NCI-H128 (cell line): ENCODE results near the gene FN3K.

Source experiments
- DNase-seq: peaks from one replicate; lab custom pipeline; 2025; ENCODE audit not compliant: unreplicated experiment; lab: John Stamatoyannopoulos, UW

Gene FN3K

DNA sequence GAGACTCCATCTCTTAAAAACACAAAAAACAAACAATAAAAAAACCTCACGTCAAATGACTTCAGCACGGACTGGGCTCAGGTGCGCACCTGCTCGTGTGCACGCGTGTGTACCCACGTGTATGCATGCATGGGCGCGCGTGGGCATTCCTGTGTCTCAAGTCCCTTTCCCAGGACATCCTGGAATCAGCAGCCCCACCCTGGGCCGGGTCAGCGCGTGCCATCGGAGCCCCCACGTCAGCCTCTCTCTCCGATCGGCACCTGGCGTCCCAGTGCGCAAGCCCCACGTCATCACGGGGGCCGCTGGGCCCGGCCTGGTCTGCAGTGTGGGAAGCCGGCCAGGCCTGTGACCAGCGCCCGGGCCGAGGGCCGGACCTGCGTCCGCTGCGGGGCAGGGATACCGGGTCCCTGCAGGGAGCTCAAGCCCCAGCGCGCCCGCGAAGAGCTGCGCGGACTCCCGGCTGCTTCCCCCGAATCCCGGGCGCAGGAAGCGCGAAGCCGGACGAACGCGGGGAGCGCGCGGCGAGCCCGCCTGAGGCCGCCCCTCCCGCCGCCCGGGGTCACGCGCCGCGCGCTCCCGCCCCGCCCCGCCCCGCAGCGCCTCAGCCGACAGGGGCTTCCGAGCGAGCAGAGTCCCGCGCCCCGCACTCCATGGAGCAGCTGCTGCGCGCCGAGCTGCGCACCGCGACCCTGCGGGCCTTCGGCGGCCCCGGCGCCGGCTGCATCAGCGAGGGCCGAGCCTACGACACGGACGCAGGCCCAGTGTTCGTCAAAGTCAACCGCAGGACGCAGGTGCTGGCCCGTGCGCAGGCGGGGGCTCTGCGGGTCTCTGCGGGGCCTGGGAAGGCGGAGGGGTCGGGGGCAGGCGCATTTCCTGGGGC, at the start of gene FN3K:
Gene FN3K (plus strand): TSS at position 629 of the 880 bp plus-strand sequence. CDS start 22 bp downstream, at position 651.
- no peak for DNase-seq

DNA sequence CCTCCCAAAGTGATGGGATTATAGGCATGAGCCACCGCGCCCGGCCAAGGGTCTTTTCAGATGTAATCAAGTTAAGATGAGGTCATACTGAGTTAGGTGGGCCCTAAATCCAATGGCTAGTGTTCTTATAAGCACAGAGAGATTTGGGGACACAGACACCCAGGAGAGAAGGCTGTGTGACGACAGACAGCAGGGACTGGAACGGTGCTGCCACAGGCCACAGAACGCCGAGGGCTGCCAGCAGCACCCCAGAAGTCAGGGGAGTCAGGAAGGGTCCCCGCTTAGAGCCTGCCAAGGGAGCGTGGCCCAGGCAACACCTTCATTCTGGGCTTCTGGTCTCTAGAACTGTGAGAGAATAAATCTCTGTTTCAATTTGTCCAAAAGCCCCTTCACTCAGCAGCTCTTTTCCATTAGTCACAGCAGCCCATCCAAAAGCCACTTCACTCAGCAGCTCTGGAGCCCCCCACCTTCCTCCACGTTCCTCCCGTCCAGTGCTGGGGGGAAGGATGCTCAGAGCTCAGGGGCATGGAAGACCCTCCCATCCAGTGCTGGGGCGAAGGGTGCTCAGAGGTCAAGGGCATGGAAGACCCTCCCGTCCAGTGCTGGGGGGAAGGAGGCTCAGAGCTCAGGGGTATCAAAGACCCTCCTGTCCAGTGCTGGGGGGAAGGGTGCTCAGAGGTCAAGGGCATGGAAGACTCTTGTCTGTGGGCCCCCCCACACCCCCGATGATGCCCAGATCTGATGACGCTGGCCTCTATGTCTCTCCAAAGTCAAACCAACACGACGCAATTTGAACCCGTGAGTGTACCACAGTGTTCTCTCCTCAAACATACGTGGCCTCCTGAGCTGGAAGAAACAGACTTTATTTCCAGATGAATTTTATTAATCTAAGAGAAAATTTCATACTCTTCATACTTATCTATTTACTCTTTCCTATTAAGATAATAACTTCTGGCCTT, 48.8 kb upstream of the FN3K start:
- no peak for DNase-seq

DNA sequence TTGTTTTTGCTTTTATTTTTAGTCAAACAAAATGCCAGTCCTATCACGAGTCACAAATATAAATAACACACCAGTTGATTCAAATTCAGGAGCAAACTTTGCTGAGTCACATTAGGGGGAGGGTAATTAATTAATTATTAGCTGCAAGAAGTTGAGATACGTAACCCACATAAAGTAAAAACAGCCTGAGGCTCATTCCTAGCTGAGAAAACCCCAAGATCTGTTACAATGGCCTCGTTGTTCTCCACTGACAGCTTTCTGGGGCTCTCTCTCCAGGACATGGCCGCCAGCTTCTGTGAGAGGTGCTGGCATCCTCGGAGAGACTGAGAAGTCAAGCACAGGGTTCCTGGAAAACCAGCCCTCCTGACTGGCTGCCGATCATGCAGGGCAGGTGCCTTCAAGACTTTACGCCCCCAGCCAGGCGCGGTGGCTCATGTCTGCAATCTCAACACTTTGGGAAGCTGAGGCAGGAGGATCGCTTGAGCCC, 48.0 kb upstream of the FN3K start:
- DNase-seq: no peak

DNA sequence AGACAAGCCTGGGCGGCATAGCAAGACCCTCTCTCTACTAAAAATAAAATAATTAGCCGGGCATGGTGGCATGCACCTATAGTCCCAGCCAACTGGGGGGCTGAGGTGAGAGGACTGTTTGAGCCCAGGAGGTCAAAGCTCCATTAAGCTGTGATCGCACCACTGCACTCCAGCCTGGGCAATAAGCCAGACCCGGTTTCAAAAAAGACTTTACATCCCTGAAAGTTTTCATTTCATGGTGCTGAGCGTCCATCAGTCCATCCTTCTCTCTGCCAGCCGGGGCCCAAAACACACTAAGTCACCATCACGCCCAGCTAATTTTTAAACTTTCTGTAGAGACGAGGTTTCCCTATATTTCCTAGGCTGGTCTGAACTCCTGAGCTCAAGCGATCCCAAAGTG, 47.5 kb upstream of the FN3K start:
- no peak for DNase-seq

DNA sequence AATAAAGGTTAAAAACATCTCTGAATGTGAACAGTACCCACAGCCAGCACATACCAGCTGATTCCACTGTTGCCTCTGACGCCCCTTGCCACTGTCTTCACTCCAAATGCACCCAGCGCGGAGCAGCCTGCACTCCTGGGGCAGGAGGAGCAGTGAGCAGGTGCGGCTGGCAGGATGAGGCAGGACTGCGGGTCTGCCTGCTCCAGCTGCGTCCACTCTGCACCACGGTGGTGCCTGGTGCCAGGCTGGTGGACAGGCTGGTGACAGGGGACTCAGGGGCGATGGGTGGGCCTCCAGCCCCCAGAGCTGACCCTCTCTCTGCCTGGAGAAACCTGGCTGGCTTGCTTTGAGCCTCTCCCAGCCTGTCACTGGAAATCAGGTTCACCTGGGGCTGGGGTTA, 46.3 kb upstream of the FN3K start:
- no peak for DNase-seq

DNA sequence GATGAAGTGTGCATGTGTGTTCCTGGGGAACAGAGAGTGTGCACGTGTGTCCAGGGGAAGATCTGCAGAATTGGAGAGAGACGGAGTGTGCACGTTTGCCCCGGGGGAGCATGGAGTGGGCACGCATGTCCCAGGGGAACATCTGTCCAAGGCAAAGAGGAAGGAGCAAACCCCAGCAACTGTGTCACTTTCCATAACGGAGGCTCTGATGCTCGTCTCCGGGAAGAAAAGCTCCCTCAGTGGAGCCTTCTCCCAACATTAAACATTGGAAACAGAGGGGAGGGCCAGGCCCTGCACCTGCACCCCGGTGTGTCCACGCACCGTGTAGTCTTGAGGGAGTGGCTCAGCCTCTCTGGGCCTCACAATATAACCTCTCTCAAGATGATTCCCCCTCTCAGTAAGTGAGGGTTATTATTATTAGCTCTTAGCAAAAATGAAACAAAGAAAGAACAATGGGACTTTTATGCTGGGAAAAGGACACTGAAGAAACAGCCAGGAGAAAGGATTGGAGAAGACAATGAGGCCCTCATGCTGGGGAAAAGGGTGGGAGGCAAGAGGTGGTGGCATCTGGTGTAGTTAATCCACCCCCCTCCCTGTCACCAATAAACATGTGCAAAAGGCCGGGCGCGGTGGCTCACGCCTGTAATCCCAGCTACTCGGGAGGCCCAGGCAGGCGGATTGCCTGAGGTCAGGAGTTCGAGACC, 44.5 kb upstream of the FN3K start:
- no peak for DNase-seq

DNA sequence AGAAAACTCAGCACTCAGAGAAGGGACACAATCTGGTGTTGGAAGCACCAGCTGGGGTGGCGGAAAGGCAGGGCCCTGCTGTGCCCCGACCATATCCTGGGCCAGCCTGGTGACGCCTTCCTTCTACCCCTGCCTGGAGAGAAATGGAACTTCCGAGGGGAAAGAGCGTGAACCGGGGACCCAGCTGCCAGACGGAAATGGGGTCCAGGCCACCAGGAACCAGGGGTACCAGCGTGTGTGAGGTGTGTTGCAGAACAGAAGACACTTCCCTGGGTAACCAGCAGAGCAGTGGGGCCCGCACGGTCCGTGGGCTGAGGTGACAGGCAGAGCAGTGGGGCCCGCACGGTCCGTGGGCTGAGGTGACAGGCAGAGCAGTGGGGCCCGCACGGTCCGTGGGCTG, 43.7 kb upstream of the FN3K start:
- DNase-seq: no peak

DNA sequence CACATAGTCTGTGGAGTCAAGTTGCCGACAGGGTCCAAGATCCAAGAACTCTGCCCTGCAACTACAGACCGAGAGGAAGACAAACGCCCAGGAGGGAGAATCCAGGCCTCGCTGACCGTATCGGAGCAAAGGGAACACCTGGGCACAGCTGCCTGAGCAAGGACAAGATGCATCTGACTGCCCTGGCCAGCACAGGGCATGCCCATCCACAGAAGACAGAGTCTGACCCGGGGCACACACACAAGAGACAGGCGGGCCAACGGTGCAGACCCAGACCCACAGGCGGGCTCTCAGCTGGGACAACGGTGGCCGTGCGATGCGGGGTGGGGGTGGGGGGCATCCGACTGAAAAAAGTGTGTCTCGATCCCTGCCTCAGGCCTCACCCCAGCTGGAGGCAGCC, 43.1 kb upstream of the FN3K start:
- DNase-seq: no peak

DNA sequence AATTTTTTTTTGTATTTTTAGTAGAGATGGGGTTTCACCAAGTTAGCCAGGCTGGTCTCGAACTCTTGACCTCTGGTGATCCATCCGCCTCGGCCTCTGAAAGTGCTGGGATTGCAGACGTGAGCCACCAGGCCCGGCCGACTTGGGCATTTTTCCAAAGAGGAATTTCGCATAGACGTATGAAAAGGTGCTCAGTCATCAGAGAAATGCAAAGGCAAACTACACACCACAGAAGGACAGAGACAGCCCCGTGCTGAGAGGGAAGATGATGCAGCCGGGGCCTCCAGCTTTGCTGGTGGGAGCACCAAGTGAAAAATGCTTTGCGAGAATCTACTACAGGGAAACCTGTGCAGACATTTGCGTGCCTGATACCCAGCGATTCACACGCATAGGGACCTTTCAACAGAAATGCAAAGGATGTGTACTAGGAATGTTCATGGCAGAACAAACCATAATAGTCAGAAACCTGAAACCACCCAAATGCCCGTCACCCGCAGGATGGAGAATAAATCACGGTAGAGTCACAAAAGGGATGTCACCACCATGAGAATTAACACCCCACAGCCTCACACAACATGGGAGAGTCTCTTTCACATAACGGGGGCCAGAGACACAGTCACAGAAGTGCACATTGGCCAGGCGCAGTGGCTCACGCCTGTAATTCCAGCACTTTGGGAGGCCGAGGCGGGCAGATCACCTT, 42.1 kb upstream of the FN3K start:
- DNase-seq: no peak

DNA sequence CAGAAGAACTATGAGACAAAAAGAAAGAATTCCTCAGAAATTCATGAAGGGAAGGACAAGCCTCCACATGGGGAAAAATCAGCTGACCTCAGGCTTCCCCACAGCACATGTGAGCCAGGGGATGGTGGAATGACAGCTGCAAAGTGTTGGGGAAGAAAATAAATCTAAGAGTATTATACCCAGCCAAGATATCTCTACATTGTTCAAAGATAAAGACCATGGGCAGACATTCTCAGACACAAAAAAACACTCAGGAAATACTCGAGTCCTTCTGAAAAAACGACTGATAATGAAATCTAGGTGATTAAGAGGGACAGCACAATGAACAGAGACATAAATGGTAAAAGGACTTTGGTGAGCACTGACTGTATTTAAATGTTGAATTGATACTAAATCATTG, 40.8 kb upstream of the FN3K start:
- DNase-seq: no peak

DNA sequence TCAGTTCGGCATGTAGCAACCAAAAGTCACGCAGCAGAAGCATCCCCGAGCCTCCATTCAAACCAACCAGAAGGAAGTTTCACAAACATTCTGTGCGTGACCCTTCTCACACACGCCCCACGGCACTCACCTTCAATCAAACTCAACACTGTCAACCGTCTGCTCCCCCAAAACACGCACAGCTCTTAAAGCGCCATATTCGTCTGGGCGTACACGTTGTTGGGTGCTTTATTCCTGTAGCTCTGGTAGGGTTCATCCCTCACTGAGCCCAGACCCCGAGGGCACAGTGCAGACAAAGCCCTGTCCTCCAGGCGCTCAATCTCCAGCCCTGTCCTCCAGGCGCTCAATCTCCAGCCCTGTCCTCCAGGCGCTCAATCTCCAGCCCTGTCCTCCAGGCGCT, 39.2 kb upstream of the FN3K start:
- no peak for DNase-seq

DNA sequence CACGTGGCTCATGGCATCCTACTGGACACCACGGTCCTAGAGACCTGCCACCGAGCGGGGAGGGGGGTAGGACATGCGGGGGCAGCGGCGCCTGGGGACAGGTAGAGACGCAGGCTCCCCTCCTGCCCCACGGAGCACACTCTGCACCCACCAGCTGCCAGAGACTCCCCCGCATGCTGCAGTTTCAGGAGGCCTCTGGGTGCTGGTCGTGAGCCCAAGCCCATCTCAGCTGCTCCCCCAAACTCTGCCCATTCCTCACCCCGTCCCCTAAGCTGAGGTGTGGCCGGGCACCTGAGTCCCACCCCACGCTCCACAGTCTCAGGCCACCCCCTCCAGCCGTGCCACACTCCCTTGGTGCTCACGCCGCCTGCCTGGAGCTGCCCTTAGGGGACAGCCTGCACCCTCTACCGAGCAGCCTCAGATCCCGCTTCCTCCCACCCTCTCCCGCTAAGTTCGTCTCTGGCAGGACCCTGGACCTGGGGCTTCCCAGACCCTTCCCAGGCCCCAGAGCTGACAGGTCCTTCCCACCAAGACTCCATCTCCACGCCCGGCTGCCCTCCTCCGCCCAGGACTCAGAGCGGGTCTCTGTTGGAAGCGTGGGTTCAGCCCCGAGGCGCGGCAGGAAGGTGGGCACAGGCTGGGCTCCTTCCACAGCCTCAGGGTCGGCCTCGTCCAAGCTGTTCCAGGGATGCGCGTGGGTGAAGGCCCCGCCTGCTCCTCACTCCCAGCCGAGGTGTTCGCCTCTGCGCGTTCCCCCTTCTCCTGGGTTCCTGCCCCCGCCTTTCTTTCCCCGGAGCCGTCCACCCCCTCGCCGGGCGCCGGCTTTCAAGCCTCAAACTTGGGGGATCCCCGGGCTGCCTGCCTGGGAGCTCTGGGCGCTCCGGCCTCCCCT, 38.3 kb upstream of the FN3K start:
- DNase-seq: no peak

DNA sequence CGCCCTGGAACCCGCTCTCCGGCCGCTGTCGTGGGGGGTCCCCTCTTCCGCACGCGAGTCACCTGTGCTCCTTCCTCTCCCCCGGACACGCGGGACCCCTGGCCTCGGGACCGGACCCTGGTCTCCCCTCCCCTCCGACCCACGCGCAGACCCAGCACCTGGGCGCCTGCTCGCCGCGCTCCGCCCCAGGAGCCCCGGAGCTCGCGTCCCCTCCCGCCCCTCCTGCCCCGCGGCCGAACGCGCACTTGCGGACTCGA, 37.7 kb upstream of the FN3K start:
- DNase-seq: no peak

DNA sequence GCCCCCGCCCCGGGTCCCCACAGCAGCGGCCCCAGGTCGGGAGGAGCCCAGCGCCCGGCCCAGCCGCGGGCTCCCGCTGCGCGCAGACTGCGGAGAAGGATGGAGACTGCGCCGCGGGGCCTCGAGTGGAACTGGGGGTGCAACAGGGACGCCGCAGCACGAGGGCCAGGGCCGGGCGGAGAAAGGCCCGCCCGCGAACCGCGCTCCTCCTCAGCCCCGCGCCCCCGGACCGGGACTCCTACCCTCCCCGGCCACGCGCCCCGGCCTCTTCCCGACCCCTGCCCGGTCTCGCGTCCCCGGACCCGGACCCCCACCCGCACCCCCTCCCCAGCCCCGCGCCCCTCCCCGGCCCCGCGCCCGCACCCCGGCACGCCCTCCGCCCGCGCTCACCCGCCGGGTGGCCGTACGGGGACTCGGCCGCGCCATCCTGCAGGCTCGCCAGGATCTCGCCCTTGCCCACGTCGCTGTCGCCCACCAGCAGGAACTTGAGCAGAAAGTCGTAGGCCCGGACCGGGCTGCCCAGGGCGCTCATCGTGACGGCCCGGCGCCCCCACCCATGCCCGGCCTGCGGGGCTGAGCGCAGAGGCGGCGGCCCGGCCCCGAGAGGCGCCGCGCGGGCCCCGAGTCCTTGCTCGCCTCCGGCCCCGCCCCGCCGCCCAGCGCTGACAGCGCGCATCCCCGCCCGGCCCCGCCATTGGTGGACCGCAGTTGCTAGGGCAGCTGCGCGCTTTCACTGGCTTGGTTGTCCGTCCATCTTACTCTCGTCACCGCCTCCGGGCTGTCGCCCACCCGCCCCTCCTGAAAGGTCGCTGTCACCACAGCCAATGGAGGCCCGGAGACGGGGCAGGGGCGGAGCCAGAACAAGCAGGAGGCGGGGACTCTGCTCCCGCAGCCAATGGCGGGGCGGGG, 37.1 kb upstream of the FN3K start, which contains the start of gene RAB40B:
Gene RAB40B (minus strand): TSS at position 634 of the 909 bp plus-strand sequence. CDS start 102 bp downstream, at position 532.
- peak; percentile 78 for DNase-seq

DNA sequence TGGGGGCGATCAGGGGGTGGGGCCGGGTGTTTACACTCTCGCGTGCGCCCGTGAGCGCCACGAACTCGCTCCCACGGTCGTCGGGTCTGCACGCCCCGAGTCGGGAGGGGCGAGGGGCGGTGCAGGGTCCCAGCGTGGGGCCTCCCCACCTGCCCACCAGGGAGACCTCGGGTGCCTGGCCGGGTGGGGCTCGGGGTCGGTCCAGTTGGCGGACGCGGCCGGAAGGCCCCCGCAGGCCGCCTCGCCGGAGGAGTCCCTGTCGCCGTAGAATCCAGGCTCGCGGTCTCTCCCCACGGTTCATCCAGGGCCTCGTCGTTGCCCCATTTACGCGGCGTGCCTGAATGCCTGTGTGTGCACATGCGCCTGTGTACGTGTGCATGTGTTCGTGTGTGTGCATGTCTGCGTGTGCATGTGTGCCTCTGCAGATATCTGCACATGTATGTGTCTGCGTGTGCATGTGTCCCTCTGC, 36.4 kb upstream of the FN3K start:
- DNase-seq: no peak

DNA sequence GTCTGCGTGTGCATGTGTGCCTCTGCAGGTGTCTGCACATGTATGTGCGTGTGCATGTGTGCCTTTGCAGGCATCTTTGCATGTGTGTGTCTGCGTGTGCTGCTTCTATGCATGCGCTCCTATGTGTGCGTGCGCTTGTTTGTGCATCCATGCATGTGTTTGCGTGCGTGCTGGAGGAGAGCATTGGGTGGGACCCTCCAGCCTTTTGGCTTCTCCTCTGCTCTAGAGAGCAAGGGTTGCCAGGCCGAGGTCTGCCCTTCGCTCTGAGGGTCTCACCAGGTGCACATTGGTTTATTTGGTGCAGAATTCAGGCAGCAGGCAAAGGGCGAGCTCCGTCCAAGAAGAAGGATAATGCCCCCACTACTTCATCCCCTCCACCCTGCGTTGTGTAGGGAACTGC, 35.9 kb upstream of the FN3K start:
- no peak for DNase-seq

DNA sequence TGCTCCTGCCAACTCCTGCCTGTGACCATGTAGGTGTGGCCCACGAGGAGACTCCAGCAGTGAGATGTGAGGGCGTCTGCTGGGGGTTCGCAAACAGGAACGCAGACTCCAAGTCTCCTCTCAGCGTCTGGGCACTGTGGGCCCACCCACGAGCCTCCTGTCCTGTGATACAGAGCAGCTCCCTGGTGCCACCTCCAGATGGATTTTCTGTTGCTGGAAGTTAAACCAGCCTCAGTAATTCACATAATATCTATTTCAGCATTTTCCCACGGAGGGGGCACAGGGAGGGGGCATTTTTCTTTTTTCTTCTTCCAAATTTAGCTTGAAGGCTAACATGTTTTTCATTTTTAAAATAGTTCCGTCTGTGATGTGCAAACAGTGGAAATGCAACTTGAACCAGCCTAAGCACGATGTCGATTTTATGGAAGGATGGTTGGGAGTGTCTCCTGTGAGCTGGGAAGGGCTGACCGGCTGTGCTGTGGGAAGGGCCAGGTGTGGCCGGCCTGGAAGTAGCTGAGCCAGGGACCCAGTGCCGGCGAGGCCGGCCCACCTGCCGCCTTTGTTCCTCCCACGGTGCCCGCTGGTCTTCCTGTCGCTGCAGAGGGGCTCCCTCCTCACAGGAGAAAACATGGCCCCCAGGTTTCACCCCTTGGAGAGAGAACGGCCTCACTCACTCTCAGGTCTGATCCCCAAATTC, 33.0 kb upstream of the FN3K start:
- DNase-seq: no peak
